HEK293T (cell line): ENCODE results near the gene TIRAP.

ENCODE experiments used
- CTCF ChIA-PET: fragments of 350-600 bp; formaldehyde crosslinking; extraction: SDS; loops from one replicate; lab custom pipeline; 2021; ENCODE audit warnings: antibody characterized with exemption, inconsistent platforms; lab: Yijun Ruan, JAX
- POLR2A ChIA-PET: fragments of 350-600 bp; formaldehyde crosslinking; extraction: SDS; loops from one replicate; lab custom pipeline; 2020; ENCODE audit warnings: antibody characterized with exemption, inconsistent platforms; lab: Yijun Ruan, JAX
- DNase-seq: peaks from one replicate; pipeline ENCODE4 v3.0.0; 2012; ENCODE audit warnings: mixed read lengths; ENCODE audit errors: extremely low spot score
- ARNT ChIP-seq: fragments of 450-650 bp; IDR thresholded peaks from 2 replicates; pipeline ENCODE4 v1.6.1; 2017; ENCODE audit warnings: mild to moderate bottlenecking
- BHLHE40 ChIP-seq: fragments of 450-650 bp; IDR thresholded peaks from 2 replicates; pipeline ENCODE4 v1.6.1; 2016; ENCODE audit warnings: mild to moderate bottlenecking, moderate library complexity, borderline replicate concordance
- CTBP1 ChIP-seq: fragments of 450-650 bp; IDR thresholded peaks from 2 replicates; pipeline ENCODE4 v1.6.1; 2016; ENCODE audit warnings: borderline replicate concordance
- ELF4 ChIP-seq: fragments of 450-650 bp; IDR thresholded peaks from 2 replicates; pipeline ENCODE4 v1.6.1; 2017; ENCODE audit warnings: antibody characterized with exemption
- FOXA1 ChIP-seq: fragments of 450-650 bp; IDR thresholded peaks from 2 replicates; pipeline ENCODE4 v1.6.1; 2016; ENCODE audit warnings: mild to moderate bottlenecking
- FOXK2 ChIP-seq: fragments of 450-650 bp; IDR thresholded peaks from 2 replicates; pipeline ENCODE4 v1.6.1; 2016; ENCODE audit warnings: mild to moderate bottlenecking
- FOXM1 ChIP-seq: fragments of 450-650 bp; IDR thresholded peaks from 2 replicates; pipeline ENCODE4 v1.6.1; 2017; ENCODE audit warnings: mild to moderate bottlenecking, borderline replicate concordance
- HDGF ChIP-seq: fragments of 450-650 bp; IDR thresholded peaks from 2 replicates; pipeline ENCODE4 v1.6.1; 2017; ENCODE audit warnings: antibody characterized with exemption, borderline replicate concordance
- L3MBTL2 ChIP-seq: fragments of 450-650 bp; conservative IDR thresholded peaks from 2 replicates; pipeline ENCODE4 v1.6.1; 2016; ENCODE audit warnings: mild to moderate bottlenecking
- LEF1 ChIP-seq: fragments of 450-650 bp; IDR thresholded peaks from 2 replicates; pipeline ENCODE4 v1.6.1; 2017; ENCODE audit warnings: mild to moderate bottlenecking, borderline replicate concordance
- NFRKB ChIP-seq: fragments of 450-650 bp; IDR thresholded peaks from 2 replicates; pipeline ENCODE4 v1.6.1; 2016; ENCODE audit warnings: mild to moderate bottlenecking, moderate library complexity
- SP1 ChIP-seq: fragments of 450-650 bp; IDR thresholded peaks from 2 replicates; pipeline ENCODE4 v1.6.1; 2017
- SUZ12 ChIP-seq: fragments of 450-650 bp; IDR thresholded peaks from 2 replicates; pipeline ENCODE4 v1.6.1; 2016; ENCODE audit warnings: mild to moderate bottlenecking
- TARDBP ChIP-seq: fragments of 450-650 bp; IDR thresholded peaks from 2 replicates; pipeline ENCODE4 v1.6.1; 2016
- ZNF384 ChIP-seq: fragments of 450-650 bp; IDR thresholded peaks from 2 replicates; pipeline ENCODE4 v1.6.1; 2016
- TF ChIP-seq, protein P1 (sequence below): fragments of 450-650 bp; IDR thresholded peaks from 2 replicates; pipeline ENCODE4 v1.6.1; 2016

The TIRAP gene

DNA sequence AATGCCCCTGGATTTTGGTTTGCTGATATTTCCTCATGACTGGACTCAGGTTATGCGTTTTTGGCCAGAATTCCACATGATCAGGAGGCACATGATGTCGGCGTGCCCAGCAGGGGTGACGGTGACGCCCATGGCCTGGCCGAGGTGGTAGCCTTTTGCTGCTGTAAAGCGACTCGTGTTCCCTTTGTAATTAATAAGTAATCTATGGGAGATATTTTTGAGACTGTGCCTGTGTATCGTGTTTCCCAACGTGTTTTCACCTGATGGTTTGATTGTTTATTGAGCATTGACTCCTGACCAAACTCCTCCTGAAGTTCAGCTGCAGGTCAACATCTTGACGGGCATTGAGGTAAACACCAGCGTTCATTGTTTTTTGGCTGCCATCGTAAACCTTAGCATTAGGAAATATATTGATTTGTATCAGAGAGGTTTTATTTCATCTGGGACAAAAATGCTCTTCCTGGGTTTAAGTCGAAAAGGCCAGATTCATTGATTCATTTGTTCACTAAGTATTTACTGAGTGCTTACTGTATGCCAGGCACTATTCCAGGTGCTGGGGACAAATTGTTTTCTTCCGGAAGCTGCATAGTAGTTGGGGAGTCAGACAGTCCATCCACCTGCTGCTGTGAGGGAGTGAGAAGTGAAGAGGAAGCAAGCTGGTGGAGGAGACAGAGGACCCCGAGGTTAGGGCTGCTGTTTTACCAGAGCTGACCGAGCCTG lies 44.5 kb downstream of the TIRAP start:
- no peak for TF ChIP-seq SUZ12
- TF ChIP-seq ELF4 = no peak
- TF ChIP-seq SP1 = no peak
- TF ChIP-seq FOXA1 = no peak
- TF ChIP-seq ZNF384 = no peak
- no peak for TF ChIP-seq TARDBP
- no peak for TF ChIP-seq LEF1
- TF ChIP-seq FOXK2 = no peak
- TF ChIP-seq BHLHE40 = no peak
- no peak for TF ChIP-seq ARNT
- TF ChIP-seq FOXM1 = no peak
- no peak for TF ChIP-seq L3MBTL2
- TF ChIP-seq, protein P1, sequence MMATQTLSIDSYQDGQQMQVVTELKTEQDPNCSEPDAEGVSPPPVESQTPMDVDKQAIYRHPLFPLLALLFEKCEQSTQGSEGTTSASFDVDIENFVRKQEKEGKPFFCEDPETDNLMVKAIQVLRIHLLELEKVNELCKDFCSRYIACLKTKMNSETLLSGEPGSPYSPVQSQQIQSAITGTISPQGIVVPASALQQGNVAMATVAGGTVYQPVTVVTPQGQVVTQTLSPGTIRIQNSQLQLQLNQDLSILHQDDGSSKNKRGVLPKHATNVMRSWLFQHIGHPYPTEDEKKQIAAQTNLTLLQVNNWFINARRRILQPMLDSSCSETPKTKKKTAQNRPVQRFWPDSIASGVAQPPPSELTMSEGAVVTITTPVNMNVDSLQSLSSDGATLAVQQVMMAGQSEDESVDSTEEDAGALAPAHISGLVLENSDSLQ = no peak
- TF ChIP-seq CTBP1 = no peak
- no peak for TF ChIP-seq HDGF
- TF ChIP-seq NFRKB = no peak
- ChIA-PET CTCF (no interaction called here), POLR2A (no interaction called here)
- no peak for DNase-seq

DNA sequence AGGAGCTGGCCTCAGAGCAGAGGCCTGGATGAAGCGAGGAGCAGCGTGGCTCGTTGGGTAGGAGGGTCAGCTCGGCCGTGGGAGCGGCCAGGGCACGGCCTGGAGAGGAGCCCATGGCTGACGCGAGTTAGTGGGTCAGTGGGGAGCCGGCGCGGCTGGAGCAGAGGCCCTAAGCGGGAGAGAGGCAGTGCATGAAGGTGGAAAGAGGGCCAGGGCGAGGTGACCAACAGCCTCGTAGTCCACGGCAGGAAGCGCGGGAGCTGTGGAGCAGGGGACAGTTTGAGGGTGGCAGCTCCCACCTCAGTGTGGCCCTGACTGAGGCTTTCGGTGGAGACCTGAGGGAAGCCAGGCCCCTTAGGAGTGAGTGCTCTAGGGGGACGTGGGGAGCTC lies 45.1 kb downstream of the TIRAP start:
- ChIA-PET CTCF (no interaction called here), POLR2A (interaction anchor here (0.9 kb wide), 1 partner anchor 89 kb away, joined by 3 read pairs; no protein-coding TSS in a partner anchor)
- DNase-seq = no peak
- TF ChIP-seq, protein P1 = no peak
- TF ChIP-seq FOXK2 = no peak
- no peak for TF ChIP-seq ARNT
- no peak for TF ChIP-seq TARDBP
- TF ChIP-seq SUZ12 = no peak
- no peak for TF ChIP-seq HDGF
- TF ChIP-seq NFRKB = no peak
- TF ChIP-seq FOXA1 = no peak
- no peak for TF ChIP-seq SP1
- no peak for TF ChIP-seq L3MBTL2
- TF ChIP-seq CTBP1 = no peak
- no peak for TF ChIP-seq ZNF384
- no peak for TF ChIP-seq LEF1
- no peak for TF ChIP-seq FOXM1
- no peak for TF ChIP-seq BHLHE40
- TF ChIP-seq ELF4 = no peak

DNA sequence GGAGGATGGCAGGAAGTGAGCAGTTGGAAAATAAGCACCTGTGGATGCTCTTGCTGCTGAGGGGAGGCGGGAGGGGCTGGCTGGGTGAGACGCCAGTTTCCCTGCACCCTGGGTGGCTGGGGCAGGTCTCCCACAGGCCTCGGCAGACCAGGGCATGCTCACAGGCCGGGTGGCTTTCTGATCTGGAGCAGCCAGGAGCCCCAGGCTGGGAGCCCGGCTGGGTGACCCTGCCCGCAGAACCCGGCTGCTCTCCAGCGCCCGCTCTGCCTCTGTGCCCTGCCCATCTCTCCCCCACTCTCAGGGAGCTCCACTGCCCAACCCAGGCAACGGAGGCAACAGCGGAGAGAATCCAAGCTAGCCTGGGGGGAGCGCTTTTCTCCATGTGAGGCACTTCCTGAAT lies 45.6 kb downstream of the TIRAP start:
- TF ChIP-seq FOXK2 (no peak), SP1 (no peak), SUZ12 (no peak), FOXA1 (no peak), NFRKB (no peak), L3MBTL2 (no peak)
- no peak for DNase-seq
- CTCF ChIA-PET = no interaction called here
- POLR2A ChIA-PET = interaction anchor here (0.9 kb wide), 1 partner anchor 88 kb away, joined by 3 read pairs; no protein-coding TSS in a partner anchor

DNA sequence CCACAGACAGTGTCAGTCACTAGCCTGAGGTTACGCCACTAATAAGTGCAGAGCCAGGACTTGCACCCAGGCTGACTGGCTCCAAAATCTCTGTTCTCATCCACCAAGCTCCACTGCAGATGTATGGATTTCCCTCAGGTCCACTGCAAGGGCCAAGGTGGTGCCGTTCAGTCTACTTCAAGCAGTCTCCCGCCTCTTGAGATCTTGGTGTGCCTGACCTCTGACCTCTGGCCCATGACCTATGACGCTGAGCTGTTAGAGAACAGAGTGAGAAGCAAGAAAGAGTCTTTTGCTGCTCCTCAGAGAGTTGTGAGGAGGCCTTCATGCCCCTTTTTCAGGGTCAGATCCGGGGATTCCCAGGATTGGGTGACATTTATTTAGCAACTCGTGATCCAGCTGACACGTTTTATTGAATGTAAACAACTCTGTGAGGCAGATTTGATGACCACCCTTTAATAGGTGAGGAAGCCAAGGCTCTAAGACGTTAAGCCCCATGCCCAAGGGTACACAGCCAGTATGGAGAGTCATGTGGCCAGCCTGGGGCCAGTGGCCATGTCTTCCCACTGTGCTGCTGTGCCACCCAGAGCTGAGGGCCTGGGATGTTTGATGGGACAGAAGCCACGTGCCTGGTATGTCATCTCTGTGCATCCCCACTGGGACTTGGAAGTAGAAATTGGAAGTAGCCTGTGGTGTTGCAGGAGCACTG lies 46.2 kb downstream of the TIRAP start:
- CTCF ChIA-PET = interaction anchor here (1.3 kb wide), 1 partner anchor 19 kb away, joined by 3 read pairs; no protein-coding TSS in a partner anchor
- no peak for DNase-seq
- TF ChIP-seq ZNF384 = no peak
- TF ChIP-seq L3MBTL2 = no peak
- no peak for TF ChIP-seq SUZ12
- no peak for TF ChIP-seq BHLHE40
- no peak for TF ChIP-seq FOXA1
- TF ChIP-seq, protein P1 = no peak
- TF ChIP-seq CTBP1 = no peak
- TF ChIP-seq HDGF = no peak
- no peak for TF ChIP-seq SP1
- no peak for TF ChIP-seq FOXK2
- TF ChIP-seq NFRKB = no peak
- no peak for TF ChIP-seq ELF4
- no peak for TF ChIP-seq FOXM1
- POLR2A ChIA-PET = interaction anchor here (0.9 kb wide), 1 partner anchor 88 kb away, joined by 3 read pairs; no protein-coding TSS in a partner anchor

DNA sequence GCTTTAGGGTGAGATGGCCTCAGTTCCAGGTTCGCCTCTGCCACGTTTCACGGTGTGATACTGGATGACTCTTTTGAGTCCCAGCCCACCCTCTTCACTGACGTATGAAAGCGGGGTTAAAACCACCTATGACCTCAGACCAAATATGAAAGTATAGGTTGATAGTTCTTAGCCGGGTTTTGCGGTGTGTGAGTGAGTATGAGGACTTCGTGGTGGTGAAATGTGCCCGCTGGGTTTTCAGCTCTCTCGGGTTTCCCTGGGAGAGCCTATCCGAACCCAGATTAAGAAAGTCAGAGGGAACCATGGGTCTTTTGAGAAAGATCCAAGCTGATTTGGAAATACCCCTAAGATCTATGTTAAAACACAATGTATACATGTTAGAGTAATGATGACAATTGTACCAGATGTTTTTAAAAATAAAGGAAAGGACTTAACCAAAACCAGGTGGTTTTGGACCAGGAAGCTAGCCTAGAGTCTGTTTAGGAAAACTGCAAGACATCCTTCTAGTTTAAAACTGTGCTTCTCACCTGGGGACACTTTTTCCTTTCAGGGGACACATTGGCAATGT lies 46.8 kb downstream of the TIRAP start:
- CTCF ChIA-PET = interaction anchor here (1.3 kb wide), 1 partner anchor 19 kb away, joined by 3 read pairs; no protein-coding TSS in a partner anchor
- no peak for DNase-seq
- TF ChIP-seq FOXM1 = no peak
- no peak for TF ChIP-seq L3MBTL2
- POLR2A ChIA-PET = no interaction called here
